Motor neuron (in vitro differentiated cells): ENCODE results near the gene SELENBP1. TPM values are rescaled to one million over a fixed set of nuclear protein-coding genes. Genes with fewer than 3 reads are reported as not detected.

Source experiments
- ATAC-seq, 8 experiments: fragments of 200-7000 bp; cut with Tn5 transposase; replicated peaks in 6 of 8; 2 replicates each; pipeline ENCODE4 v1.8.0; 2021; ENCODE audit warnings: mild to moderate bottlenecking in 8 of 8, moderate library complexity in 8 of 8
- H3K27ac ChIP-seq, 2 donors: fragments of 250-450 bp; sonication (Bioruptor Pico); 2 replicates each; pipeline ENCODE4 v1.9.0; 2021; ENCODE audit warnings: antibody characterized with exemption in 2 of 2, mild to moderate bottlenecking in 2 of 2, moderate library complexity in 1 of 2
- H3K4me1 ChIP-seq, 2 donors: fragments of 250-450 bp; sonication (Bioruptor Pico); replicated peaks in 1 of 2; 2 replicates each; pipeline ENCODE4 v1.6.1; 2021; ENCODE audit warnings: antibody characterized with exemption in 2 of 2, mild to moderate bottlenecking in 2 of 2, moderate library complexity in 1 of 2
- H3K4me3 ChIP-seq, 5 donors: fragments of 250-450 bp; sonication (Bioruptor Pico); 2 replicates each; pipeline ENCODE4 v1.9.0; 2021; ENCODE audit warnings: antibody characterized with exemption in 5 of 5, mild to moderate bottlenecking in 5 of 5, moderate library complexity in 4 of 5
- WGBS, 10 experiments: fragments of 450-650 bp; shearing (Covaris generic); methylation state at CpG; one replicate each; pipeline ENCODE4 v1.0.0; 2022; 5-methylcytosine and 5-hydroxymethylcytosine counted together
- in situ Hi-C, 9 experiments: fragments of 400-800 bp; cut with MboI; loops; one replicate each; pipeline ENCODE4 v1.15.0; 2021; ENCODE audit warnings: low sequenced_read_pairs in 9 of 9, low pct_unique_long_range_greater_than_20kb in 2 of 9; ENCODE audit not compliant: unreplicated experiment in 9 of 9
- total RNA-seq, 8 experiments: library from RNA; unstranded; fragments of 300-600 nt; gene quantifications; 2 replicates each; pipeline versions ENCODE4 v1.2.3 to v1.2.4, GENCODE V29; 2022

SELENBP1 gene
- total RNA-seq, 8 experiments from 2014 or later = 1.4 to 135 (median 11.7) TPM

DNA sequence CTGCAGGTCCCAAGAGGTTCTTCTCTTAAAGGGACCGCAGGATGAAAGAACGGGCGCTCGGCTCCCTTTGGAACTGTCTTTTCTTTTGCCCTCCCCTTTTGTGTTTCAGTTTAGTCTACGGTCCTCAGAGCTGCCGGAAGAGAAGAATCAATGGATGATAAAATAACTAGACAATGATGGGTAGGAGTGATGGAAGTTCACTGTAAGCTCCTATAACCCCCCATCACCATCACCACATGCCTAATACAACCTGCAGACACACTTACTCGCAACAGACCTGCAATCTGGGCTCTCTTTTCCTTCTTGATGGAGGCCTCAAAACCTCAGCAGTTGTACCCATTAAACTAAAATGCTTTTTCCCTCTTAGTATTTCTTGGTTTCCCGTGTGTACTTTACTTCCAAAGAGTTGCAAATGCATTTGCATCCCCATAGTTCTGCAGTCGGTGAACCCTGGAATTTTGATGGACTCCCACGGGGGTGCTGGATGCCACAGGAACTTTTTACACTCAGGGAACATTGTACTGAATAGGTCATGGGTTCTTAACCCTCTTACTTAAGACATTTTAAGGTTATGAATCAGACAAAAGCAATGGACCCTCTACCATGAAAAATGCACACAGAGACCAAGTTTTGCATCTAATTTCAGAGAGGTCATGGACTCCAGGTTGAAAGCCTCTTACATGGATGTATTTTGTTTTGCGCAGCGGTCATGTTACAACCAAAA is 24.8 kb downstream of the SELENBP1 start:
- H3K27ac ChIP-seq = no peak overlapping the region
- 11 to 100% (median 40%) methylated on average over 1 to 12 of the region's 12 CpGs for whole genome bisulfite sequencing, 10 experiments
- no peak for ATAC-seq
- in situ Hi-C loops = no loop called here
- peaks cover 10 to 14% of the 10 kb centered on the region in 2 donors for H3K4me1 ChIP-seq
- peak overlapping the region; percentile 49 to 70 (median 57) for H3K4me3 ChIP-seq

DNA sequence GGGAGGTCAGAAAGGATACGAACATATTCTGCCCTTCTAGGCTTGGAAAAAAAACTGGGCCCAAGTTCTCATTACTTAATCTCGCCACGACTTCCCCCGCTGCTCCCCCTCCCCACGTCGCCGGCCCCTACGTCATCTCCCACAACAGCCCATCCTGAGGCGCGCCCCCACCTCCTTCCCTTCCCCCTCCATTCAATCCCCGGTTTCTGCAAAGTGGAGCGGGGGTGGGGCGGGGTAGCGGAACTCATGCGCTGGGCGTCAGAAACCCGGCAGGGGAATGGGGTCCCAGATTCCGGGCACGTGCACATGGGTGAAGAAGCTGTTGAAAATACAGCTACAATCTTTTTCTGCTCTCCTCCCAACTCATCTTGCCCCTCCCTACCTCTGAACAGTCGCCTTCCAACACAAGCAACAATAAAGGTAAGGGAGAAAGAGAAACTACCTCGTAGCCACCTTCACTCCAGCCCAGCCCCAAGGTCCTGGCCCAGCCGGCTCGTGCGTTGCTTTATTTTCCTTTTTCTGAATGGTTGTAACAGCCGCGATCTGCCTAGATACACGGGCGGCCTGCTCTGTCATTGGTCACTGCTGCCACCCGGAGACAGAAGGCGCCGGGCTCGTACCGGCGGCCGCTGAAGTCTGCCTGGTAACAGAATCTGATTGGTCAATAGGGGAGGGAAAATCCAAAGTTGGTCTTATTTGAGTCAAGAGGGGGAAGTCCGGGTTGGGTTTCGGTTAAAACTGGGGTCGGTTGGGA is 25.6 kb downstream of the SELENBP1 start, which contains the start of gene RFX5:
Gene RFX5 (minus strand): TSS at position 484 of the 754 bp plus-strand sequence. CDS start 932 bp downstream, outside the sequence.
- peak; percentile 92 to 98 (median 98) for ATAC-seq
- peaks cover 10 to 14% of the 10 kb centered on the region in 2 donors for H3K4me1 ChIP-seq
- in situ Hi-C loops = no loop called here
- WGBS, 10 experiments = 0 to 7% (median 0%) methylated on average over 1 to 21 of the region's 38 CpGs; no CpG with 5 or more reads in 1 of the 10 experiments
- H3K27ac ChIP-seq = peak within 1 kb of the TSS; percentile 86 to 89
- peak within 1 kb of the TSS; percentile 49 to 70 (median 57) for H3K4me3 ChIP-seq

DNA sequence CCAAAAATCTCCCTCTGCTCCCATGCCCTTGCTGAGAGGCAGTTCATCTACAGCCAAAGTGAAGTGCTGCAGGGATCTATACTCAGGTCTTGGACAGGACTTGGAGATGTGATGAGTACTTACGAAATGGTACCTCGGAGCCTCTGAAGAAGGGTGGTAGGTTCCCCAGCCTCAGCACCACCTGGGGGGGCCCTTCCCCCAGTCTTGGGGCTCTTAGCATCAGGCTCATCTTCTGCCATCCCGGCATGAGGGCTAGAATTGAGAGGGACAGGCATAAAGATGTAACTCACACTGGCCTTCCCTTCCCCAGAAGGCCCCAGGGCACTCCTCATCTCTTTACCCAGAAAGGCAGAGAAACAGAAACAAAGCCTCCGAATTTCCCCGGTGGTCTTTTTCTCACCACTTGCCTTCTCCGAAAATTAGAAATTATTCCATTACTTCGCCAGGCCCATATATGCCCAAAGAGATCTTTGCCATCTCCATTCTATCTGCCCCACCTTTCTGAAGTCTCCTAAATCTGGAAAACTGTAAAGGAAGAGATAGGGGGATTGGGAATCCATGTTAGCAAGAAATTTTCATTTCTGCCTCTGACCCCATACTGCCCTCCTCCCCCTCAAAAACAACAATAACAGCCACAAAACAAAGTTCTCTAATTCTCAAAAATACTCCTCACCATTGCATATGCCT is 26.3 kb downstream of the SELENBP1 start:
- peak overlapping the region; percentile 49 to 70 (median 57) for H3K4me3 ChIP-seq
- no peak for ATAC-seq
- WGBS, 10 experiments = 0 to 60% (median 33%) methylated on average over 1 to 7 of the region's 7 CpGs; no CpG with 5 or more reads in 2 of the 10 experiments
- in situ Hi-C loops = no loop called here
- H3K4me1 ChIP-seq = peaks cover 10 to 14% of the 10 kb centered on the region in 2 donors
- peak overlapping the region; percentile 86 to 89 for H3K27ac ChIP-seq

DNA sequence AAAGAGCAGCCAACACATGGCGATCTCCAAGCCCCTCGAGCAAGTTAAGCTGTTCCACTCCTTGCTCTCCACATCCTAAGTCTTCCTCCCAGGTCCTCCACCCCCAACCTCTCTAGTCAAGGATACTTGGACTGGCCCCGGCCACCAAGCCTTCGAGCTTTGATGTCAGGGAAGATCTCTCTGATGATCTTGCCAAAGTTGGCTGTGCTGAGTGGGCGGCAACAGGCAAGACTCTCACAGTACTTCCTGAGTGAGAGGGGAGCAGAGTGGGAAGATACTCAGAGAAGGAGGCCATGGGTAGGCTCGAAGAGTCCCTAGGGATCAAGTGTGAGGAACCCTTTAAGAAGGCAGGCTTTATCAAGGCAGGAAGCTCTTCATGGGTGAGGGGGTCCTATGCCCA is 28.2 kb downstream of the SELENBP1 start:
- no peak for ATAC-seq
- in situ Hi-C loops = no loop called here
- no peak overlapping the region for H3K27ac ChIP-seq
- no peak overlapping the region for H3K4me3 ChIP-seq
- 82 to 100% (median 97%) methylated on average over 1 to 5 of the region's 6 CpGs; no CpG with 5 or more reads in 3 of the 10 experiments for WGBS, 10 experiments
- H3K4me1 ChIP-seq = peaks cover 12 to 14% of the 10 kb centered on the region in 2 donors

- Histone ChIP-seq H3K27ac (no peak overlapping the region), H3K4me3 (no peak overlapping the region), H3K4me1 (peaks cover 12 to 14% of the 10 kb centered on the region in 2 donors)
- in situ Hi-C loops = no loop called here
- ATAC-seq = no peak
- 0 to 100% (median 78%) methylated on average over 1 to 8 of the region's 9 CpGs; no CpG with 5 or more reads in 2 of the 10 experiments for WGBS, 10 experiments
Measured at GRCh38 chr1:151343587-151343986, 28.9 kb downstream of the SELENBP1 start.

DNA sequence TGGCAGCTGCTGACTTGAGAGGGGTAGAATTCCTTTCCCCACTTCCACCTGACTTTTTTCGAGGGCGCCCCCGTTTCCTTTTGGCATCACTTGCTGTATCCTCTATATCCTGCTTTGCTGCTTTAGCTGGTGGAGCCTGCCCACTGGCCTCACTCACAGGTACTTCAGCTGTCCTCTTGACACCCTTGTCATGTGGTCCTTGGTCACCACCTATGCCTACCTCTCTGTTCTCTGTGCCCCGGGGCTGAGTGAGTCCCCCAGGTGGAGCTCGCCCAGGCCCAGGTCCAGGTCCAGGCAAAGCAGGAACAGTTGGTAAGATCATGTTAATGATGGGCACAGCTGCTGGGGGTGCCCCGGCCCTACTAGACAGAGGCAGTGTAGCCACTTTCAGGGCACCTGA is 29.9 kb downstream of the SELENBP1 start:
- in situ Hi-C loops = no loop called here
- no peak for ATAC-seq
- 73 to 100% (median 97%) methylated on average over 3 to 6 of the region's 6 CpGs; no CpG with 5 or more reads in 4 of the 10 experiments for WGBS, 10 experiments

DNA sequence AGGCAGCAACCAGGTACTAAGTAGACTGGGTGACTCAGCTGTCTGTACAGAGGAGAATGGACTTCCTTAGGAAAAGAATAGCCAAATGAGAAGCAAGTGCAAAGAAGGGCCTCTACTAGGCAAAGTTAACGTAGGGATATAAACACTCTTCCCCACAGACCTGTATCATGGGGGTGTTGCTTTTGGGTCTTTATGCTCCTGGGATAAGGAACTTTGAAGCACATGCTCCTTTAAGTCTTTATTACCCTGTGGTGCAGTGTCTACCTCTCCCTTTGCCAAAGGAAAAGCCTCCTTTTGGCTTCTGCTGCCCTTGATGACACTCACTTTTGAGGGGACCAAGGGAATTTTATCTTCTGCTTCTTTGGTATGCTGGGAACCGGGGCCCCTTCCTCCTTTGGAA is 30.5 kb downstream of the SELENBP1 start:
- in situ Hi-C loops = no loop called here
- H3K27ac ChIP-seq = no peak overlapping the region
- WGBS, 10 experiments = 75 to 100% (median 90%) methylated on average over 1 to 2 of the region's 2 CpGs; no CpG with 5 or more reads in 5 of the 10 experiments

More for the DNA sequence above, 29.9 kb downstream of the SELENBP1 start:
- Histone ChIP-seq H3K4me1 (peaks cover 10 to 12% of the 10 kb centered on the region in 2 donors), H3K4me3 (no peak overlapping the region), H3K27ac (no peak overlapping the region)

GRCh38 chr1:151340870-151341754 is 31.4 kb downstream of the SELENBP1 start:
- H3K4me3 ChIP-seq = no peak overlapping the region
- 20 to 59% (median 35%) methylated on average over 3 to 7 of the region's 7 CpGs for WGBS, 10 experiments
- no peak overlapping the region for H3K27ac ChIP-seq
- ATAC-seq = peak; percentile 92 to 96 (median 94)
- peaks cover 6 to 7% of the 10 kb centered on the region in 2 donors for H3K4me1 ChIP-seq
- in situ Hi-C loops = no loop called here

More for the DNA sequence above, 30.5 kb downstream of the SELENBP1 start:
- H3K4me1 ChIP-seq = peaks cover 9 to 12% of the 10 kb centered on the region in 2 donors
- no peak for ATAC-seq
- no peak overlapping the region for H3K4me3 ChIP-seq

- no peak overlapping the region for H3K4me3 ChIP-seq
- WGBS, 10 experiments = 67 to 100% (median 91%) methylated on average over 1 to 3 of the region's 3 CpGs; no CpG with 5 or more reads in 1 of the 10 experiments
- no peak overlapping the region for H3K27ac ChIP-seq
- in situ Hi-C loops = no loop called here
- H3K4me1 ChIP-seq = peaks cover 0 to 2% of the 10 kb centered on the region in 2 donors
- ATAC-seq = no peak
Measured at GRCh38 chr1:151336556-151336955, 35.9 kb downstream of the SELENBP1 start.

- no peak overlapping the region for H3K27ac ChIP-seq
- in situ Hi-C loops = no loop called here
- no peak for ATAC-seq
- 49 to 100% (median 91%) methylated on average over 1 to 5 of the region's 5 CpGs for WGBS, 10 experiments
- H3K4me1 ChIP-seq = no peaks in the 10 kb centered on the region
- no peak overlapping the region for H3K4me3 ChIP-seq
Measured at GRCh38 chr1:151334822-151335221, 37.7 kb downstream of the SELENBP1 start.

- Histone ChIP-seq H3K4me3 (peak overlapping the region; percentile 51 to 78 (median 58)), H3K4me1 (peaks cover 7 to 13% of the 10 kb centered on the region in 2 donors), H3K27ac (peak overlapping the region; percentile 98 to 99)
- in situ Hi-C loops = no loop called here
- ATAC-seq = peak; percentile 14 to 43 (median 36)
- 2 to 66% (median 38%) methylated on average over 4 to 30 of the region's 34 CpGs; no CpG with 5 or more reads in 2 of the 10 experiments for WGBS, 10 experiments
Measured at GRCh38 chr1:151327903-151328674, 44.4 kb downstream of the SELENBP1 start.
